A549 treated with AZD2906 at 1 μM for 4 hours (cell line): ENCODE results near the gene FKBP1B. TPM values are rescaled to one million over a fixed set of nuclear protein-coding genes. Genes with fewer than 3 reads are reported as not detected.

Source experiments
- total RNA-seq: library from RNA; stranded (reverse); fragments of 200-300 nt; extraction: Qiagen RNA extraction; gene quantifications from 5 replicates; pipeline ENCODE4 v1.2.3, GENCODE V29; 2022

FKBP1B gene
- 11.5 to 12.2 TPM (median 11.8 TPM) in 5 replicates for total RNA-seq

DNA sequence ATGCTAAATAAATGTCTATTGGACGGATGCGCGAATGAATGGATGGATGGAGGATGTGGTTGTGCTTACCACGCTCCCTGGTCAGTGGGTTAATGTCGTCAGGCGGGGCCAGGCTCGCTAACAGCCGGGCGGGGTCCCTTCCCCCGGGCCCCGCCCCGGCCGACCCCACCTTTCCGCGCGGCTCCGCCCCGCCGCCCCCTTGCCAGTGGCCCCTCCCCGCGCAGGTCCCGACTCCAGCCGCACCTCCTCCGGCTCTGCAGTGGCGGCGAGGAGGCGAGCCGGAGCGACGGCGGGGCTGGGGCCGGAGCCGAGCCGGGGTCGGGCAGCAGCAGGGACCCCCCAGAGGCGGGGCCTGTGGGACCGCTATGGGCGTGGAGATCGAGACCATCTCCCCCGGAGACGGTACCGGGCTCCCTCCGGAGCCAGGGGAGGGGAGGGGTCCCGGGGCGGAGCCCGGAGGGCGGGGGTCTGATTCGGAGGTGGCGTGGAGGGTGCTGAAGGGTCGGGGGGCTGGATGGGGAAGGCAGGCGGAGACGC is at the start of gene FKBP1B:
FKBP1B (plus strand) TSS at position 257 of the 537 bp plus-strand sequence; CDS start at position 366, 109 bp downstream.

DNA sequence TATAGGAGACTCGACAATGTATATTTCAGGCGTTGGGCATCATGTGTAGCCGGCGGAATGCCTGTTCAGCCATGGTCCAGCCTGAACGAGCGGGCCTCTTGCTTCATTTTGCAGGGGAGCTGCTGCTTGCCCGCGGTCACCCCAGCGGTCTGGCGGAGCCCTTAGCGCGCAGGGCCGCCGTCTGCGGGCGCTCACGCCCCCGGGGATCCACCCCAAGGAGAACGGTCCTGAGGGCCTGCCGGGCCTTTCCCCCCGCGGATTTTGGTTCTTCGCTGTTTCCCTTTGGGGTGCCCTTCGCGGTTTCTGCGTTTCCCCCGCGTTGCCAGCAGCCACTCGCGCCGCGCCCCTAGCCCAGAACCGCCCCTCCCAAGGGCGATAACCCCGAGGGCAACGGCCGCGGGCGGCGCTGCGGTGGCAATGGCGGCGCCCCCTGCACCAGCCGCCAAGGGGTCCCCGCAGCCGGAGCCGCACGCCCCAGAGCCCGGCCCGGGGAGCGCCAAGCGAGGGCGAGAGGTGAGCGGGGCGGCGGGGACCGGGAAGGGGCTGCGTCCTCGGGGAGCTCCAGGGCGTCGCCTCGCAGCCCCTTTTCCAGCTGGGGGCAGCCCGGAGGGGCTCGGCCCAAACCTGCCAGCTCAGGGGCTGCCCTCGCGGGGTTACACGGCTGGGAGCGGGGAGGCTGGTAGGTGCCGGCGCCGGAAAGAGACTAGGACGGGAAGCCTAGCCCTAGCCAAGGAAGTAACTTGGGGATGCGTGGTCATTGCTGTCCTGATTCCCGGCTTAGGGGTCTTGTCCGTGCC is 39.7 kb upstream of the FKBP1B start, which contains the start of gene MFSD2B:
MFSD2B (plus strand) TSS at position 406 of the 797 bp plus-strand sequence; CDS start at position 418, 12 bp downstream.

DNA sequence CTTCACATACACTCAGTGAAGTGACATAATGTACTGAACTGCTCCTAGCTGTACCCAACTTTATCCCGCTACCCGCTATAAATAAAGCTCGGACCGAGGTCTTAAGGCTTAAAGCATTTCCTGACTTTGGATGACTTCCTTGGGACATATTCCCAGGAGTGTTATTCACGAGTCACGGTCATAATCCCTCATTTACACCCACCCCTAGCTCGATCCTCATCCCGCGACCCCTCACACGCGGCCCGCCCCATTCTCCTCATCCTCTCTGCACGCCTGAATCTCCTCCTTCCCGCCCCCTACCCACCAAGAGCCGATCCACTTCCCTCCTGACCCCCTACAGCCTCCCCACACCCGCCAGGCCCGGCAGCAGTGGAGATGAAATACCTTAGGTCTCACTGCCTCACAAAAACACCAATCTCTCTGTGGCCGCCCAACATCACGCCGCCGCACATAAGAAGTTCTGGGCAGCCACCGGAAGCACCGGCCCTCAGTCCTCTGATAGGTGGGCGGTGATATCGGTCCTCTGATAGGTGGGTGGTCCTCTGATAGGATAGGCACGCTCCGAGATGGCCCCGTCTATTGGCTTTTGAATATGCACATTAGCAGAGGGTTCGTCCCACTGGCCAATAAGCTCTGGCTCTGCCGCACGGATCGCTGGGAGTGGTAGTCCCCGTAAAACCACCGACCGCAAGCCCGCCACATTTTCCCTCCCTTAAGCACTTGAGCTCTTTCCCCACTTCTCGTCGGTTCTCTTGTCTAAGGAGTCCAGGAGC is 2.4 kb upstream of the FKBP1B start, which contains the start of gene WDCP:
WDCP (minus strand) TSS at position 462 of the 773 bp plus-strand sequence. CDS start 7,897 bp downstream, outside the sequence.

DNA sequence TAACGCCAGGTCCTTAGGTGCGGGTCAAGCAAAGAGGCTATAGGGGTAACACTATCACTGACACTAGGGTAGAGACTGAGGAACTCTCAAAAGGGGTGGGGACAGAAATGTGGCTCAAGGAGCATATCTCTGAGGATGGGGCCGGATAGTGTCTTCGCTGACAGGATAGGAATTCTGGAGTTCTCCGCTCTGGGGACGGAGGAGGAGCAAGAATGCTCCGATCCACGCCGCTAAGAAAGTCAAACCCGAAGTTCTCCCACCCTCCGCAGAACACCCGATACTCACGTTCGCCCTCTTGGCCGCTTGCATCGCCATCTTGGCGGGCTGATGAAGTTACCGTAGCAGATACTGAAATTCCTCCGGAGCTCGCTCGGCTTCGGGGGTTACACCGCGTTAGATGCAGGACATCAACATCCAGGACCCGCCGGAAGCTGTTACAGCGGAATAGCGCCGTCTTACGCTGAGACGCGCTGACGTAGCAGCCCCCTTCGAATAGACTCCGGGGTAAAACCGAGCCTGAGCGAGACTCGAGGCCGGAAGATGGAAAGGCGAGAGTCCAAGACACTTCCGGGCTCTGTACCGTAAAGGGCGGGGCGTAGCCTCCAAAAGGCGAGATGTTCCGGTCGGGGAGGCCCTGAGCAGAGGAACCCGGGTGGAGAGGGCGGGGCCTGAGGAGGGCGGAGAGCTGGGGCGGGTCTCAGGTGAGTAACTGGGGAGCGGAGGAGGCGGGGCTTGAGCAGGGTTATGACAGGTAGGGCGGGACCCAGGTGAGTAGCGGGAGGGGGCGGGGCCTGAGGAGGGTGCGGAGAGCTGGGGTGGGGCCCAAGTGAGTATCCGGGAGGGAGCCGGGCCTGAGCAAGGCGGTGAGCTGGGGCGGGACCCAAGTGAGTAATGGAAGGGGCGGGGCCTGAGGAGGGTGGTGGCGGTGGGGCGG is 26.6 kb downstream of the FKBP1B start, which contains the start of gene SF3B6:
SF3B6 (minus strand) TSS at position 412 of the 934 bp plus-strand sequence; CDS start at position 315, 97 bp downstream.

DNA sequence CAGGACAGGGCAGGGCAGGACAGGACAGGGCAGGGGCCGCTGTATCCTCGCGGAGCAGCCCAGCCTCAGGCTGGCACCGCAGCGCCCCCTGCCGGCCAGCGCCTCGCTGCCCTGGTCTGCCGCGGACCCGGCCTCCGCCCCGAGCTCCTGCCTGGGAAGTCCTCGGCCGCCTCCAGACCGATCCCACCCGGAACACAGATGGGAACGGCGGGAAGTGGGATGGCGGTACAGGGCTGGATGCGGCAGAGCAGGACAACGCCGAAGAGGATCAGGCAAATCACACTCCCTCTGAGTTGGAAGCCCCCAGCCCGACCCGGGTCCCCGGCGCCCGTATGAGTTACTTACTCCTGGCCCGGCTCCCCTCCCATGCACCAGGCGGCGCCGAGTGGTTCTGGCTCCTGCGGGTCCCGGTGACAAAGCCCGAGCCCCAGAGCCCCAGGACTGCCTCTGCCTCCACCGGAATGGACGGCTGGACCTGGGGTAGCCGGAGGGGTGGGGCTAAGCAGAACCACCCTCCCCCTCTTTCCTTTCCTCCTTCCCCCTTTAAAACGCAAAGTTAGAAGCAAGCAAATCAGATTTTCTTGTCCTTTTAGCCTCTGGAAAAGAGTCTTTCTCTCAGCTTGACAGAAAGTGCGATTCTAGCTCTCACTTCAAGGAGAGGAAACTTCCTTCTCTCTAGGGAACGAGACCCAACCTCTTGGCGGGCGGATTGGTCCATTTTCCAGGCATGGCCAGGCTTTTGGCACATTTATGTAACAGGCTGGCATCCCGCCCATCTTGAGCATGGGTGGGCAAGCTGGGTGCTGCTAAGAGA is 35.1 kb downstream of the FKBP1B start, which contains the start of gene TP53I3:
TP53I3 (minus strand) TSS at position 449 of the 814 bp plus-strand sequence. CDS start 508 bp downstream, outside the sequence.

Other genes with a start within 250 kb of the FKBP1B start
- gene ATAD2B, start 122.6 kb upstream of the FKBP1B start, total RNA-seq = 5.6 to 7.8 TPM (median 7.2 TPM) in 5 replicates
- gene UBXN2A, start 109.3 kb upstream of the FKBP1B start, total RNA-seq = 19.4 to 23.5 TPM (median 21.1 TPM) in 5 replicates
- gene MFSD2B, start 39.7 kb upstream of the FKBP1B start, total RNA-seq = 0.42 to 0.79 TPM (median 0.56 TPM) in 5 replicates
- 12.6 to 14.4 TPM (median 14.2 TPM) in 5 replicates for gene WDCP, start 2.4 kb upstream of the FKBP1B start, total RNA-seq
- gene SF3B6, start 26.6 kb downstream of the FKBP1B start, total RNA-seq = 164 to 189 TPM (median 169 TPM) in 5 replicates
- 277 to 312 TPM (median 280 TPM) in 5 replicates for gene TP53I3, start 35.1 kb downstream of the FKBP1B start, total RNA-seq
- gene PFN4, start 73.6 kb downstream of the FKBP1B start, total RNA-seq = 1.4 to 2.5 TPM (median 1.7 TPM) in 5 replicates
- 0.92 to 2.1 TPM (median 1.8 TPM) in 5 replicates for gene FAM228B, start 73.7 kb downstream of the FKBP1B start, total RNA-seq
- gene FAM228A, start 125.3 kb downstream of the FKBP1B start, total RNA-seq = not detected in 5 replicates